OCI-LY7 (cell line): ENCODE measurements around the gene PHF12. TPM values are rescaled to one million over a fixed set of nuclear protein-coding genes. Genes with fewer than 3 reads are reported as not detected.

ENCODE experiments used
- BruUV-seq: library from RNA; stranded (reverse); fragments of 400-500 nt; replicated peaks from 2 replicates; lab custom pipeline; 2021; lab: Mats Ljungman, UMichigan
- CTCF ChIA-PET: fragments of 300-600 bp; sonication (Branson Sonifier 250); formaldehyde crosslinking; loops from one replicate; lab custom pipeline; 2022; ENCODE audit warnings: antibody characterized with exemption; ENCODE audit not compliant: unreplicated experiment; lab: Charles Lee
- POLR2A ChIA-PET: fragments of 300-600 bp; sonication (Branson Sonifier 250); formaldehyde crosslinking; loops from one replicate; lab custom pipeline; 2022; ENCODE audit warnings: antibody characterized with exemption; lab: Charles Lee
- DNase-seq: peaks from one replicate; pipeline ENCODE4 v3.0.0-alpha.2; 2015; ENCODE audit warnings: low spot score
- H2AFZ ChIP-seq: fragments of 200-600 bp; sonication (generic), shearing (Covaris generic); 2 replicates; pipeline ENCODE4 v1.6.1; 2014; ENCODE audit warnings: mild to moderate bottlenecking, antibody characterized with exemption, low read length, moderate library complexity
- H3K27ac ChIP-seq: fragments of 200-600 bp; sonication (generic); 2 replicates; pipeline ENCODE4 v1.5.1; 2014; ENCODE audit warnings: mixed run types, low read depth, mild to moderate bottlenecking, moderate library complexity, low read length, inconsistent platforms; ENCODE audit not compliant: poor library complexity, severe bottlenecking
- H3K36me3 ChIP-seq: fragments of 200-600 bp; sonication (generic); 2 replicates; pipeline ENCODE4 v1.6.1; 2014; ENCODE audit warnings: mild to moderate bottlenecking, antibody characterized with exemption, low read length, moderate library complexity, mixed read lengths; ENCODE audit not compliant: insufficient read depth
- H3K4me1 ChIP-seq: fragments of 200-600 bp; sonication (generic); 2 replicates; pipeline ENCODE4 v1.5.1; 2014; ENCODE audit warnings: mild to moderate bottlenecking, low read length; ENCODE audit not compliant: insufficient read depth, poor library complexity, severe bottlenecking
- H3K4me2 ChIP-seq: fragments of 200-600 bp; sonication (generic); 2 replicates; pipeline ENCODE4 v1.6.1; 2014; ENCODE audit warnings: mild to moderate bottlenecking, low read length
- H3K4me3 ChIP-seq: fragments of 200-600 bp; sonication (generic); 2 replicates; pipeline ENCODE4 v1.5.1; 2014; ENCODE audit warnings: mild to moderate bottlenecking, low read depth, low read length; ENCODE audit not compliant: poor library complexity, severe bottlenecking
- H3K79me2 ChIP-seq: fragments of 200-600 bp; sonication (generic); 2 replicates; pipeline ENCODE4 v1.6.1; 2016; ENCODE audit warnings: low read depth, mild to moderate bottlenecking, low read length, moderate library complexity, mixed read lengths; ENCODE audit not compliant: insufficient read depth
- H3K9me2 ChIP-seq: fragments of 200-600 bp; sonication (generic); 2 replicates; pipeline ENCODE4 v1.6.1; 2016; ENCODE audit warnings: mild to moderate bottlenecking, low read length, mixed read lengths; ENCODE audit not compliant: insufficient read depth
- H3K9me3 ChIP-seq: fragments of 200-600 bp; sonication (generic); 2 replicates; pipeline ENCODE4 v1.6.1; 2014; ENCODE audit warnings: mild to moderate bottlenecking, mixed run types, low read length, mixed read lengths
- H4K20me1 ChIP-seq: fragments of 200-600 bp; sonication (generic); 2 replicates; pipeline ENCODE4 v1.6.1; 2014; ENCODE audit warnings: mild to moderate bottlenecking, antibody characterized with exemption, low read length, moderate library complexity, mixed read lengths; ENCODE audit not compliant: insufficient read depth
- CTCF ChIP-seq: fragments of 200-600 bp; sonication (generic); conservative IDR thresholded peaks from 2 replicates; pipeline ENCODE4 v1.5.1; 2014; ENCODE audit warnings: mild to moderate bottlenecking, antibody characterized with exemption, low read length, moderate library complexity, mixed read lengths
- EZH2phosphoT487 ChIP-seq: fragments of 200-600 bp; sonication (generic); IDR thresholded peaks from 2 replicates; pipeline ENCODE4 v1.6.1; 2018; ENCODE audit warnings: low read depth, borderline replicate concordance, mild to moderate bottlenecking, mixed run types, antibody characterized with exemption, low read length, moderate library complexity, mixed read lengths
- intact Hi-C: fragments of 100-400 bp; cut with micrococcal nuclease; formaldehyde crosslinking; loops from one replicate; pipeline ENCODE4 v1.10.0; 2022; ENCODE audit not compliant: unreplicated experiment
- total RNA-seq, 2 experiments: library from RNA; depleted of rRNA in 1 of 2; stranded (reverse); fragments of >200 nt in 1 of 2; shearing (Covaris generic) in 1 of 2; gene quantifications; 2 replicates each; pipeline ENCODE4 v1.2.3, GENCODE V29; 2014 to 2022

PHF12 gene
- total RNA-seq, 2 experiments from 2014 or later, result 40.6 to 62.5 TPM

GRCh38 chr17:28974451-28974850 is 23.1 kb upstream of the PHF12 start:
- H4K20me1 ChIP-seq, result no peaks in the 10 kb centered on the region
- ChIA-PET POLR2A (interaction anchor here (0.9 kb wide), 1 partner anchor 9 kb away, joined by 4 read pairs; no protein-coding TSS in a partner anchor), CTCF (no interaction called here)
- TF ChIP-seq EZH2phosphoT487, result no peak
- TF ChIP-seq CTCF, result no peak
- no peak overlapping the region for H2AFZ ChIP-seq
- no TSS peak for BruUV-seq
- H3K4me2 ChIP-seq, result no peak overlapping the region
- no peaks in the 10 kb centered on the region for H3K9me2 ChIP-seq
- H3K9me3 ChIP-seq, result no peaks in the 10 kb centered on the region
- no peak overlapping the region for H3K27ac ChIP-seq
- intact Hi-C loops, result loop anchor here (5.0 kb wide), 1 partner anchor 83 kb away; no protein-coding TSS in a partner anchor
- no peaks in the 10 kb centered on the region for H3K79me2 ChIP-seq
- peaks cover 8% of the 10 kb centered on the region for H3K4me1 ChIP-seq
- H3K36me3 ChIP-seq, result no peaks in the 10 kb centered on the region
- H3K4me3 ChIP-seq, result no peak overlapping the region
- DNase-seq, result no peak

- POLR2A ChIA-PET, result interaction anchor here (0.9 kb wide), 1 partner anchor 10 kb away, joined by 4 read pairs; no protein-coding TSS in a partner anchor
- H3K27ac ChIP-seq, result no peak overlapping the region
- H3K36me3 ChIP-seq, result no peaks in the 10 kb centered on the region
- no peak overlapping the region for H3K4me3 ChIP-seq
- DNase-seq, result no peak
- BruUV-seq, result no TSS peak
- no peaks in the 10 kb centered on the region for H3K79me2 ChIP-seq
- TF ChIP-seq CTCF (no peak), EZH2phosphoT487 (no peak)
- no peaks in the 10 kb centered on the region for H4K20me1 ChIP-seq
- peaks cover 8% of the 10 kb centered on the region for H3K4me1 ChIP-seq
- H3K9me2 ChIP-seq, result no peaks in the 10 kb centered on the region
- CTCF ChIA-PET, result no interaction called here
- intact Hi-C loops, result loop anchor here (5.0 kb wide), 1 partner anchor 84 kb away; no protein-coding TSS in a partner anchor
- H2AFZ ChIP-seq, result no peak overlapping the region
- no peaks in the 10 kb centered on the region for H3K9me3 ChIP-seq
- no peak overlapping the region for H3K4me2 ChIP-seq
Measured at GRCh38 chr17:28973425-28973824, 22.1 kb upstream of the PHF12 start.

GRCh38 chr17:28972437-28972836 is 21.1 kb upstream of the PHF12 start:
- ChIA-PET CTCF (no interaction called here), POLR2A (interaction anchor here (0.6 to 0.8 kb wide), 2 partner anchors 165 to 626 kb away, joined by 3 to 4 read pairs; no protein-coding TSS in a partner anchor)
- BruUV-seq, result no TSS peak
- Histone ChIP-seq H3K4me1 (peaks cover 9% of the 10 kb centered on the region), H3K79me2 (no peaks in the 10 kb centered on the region), H2AFZ (no peak overlapping the region), H3K27ac (no peak overlapping the region), H3K36me3 (no peaks in the 10 kb centered on the region), H3K9me2 (no peaks in the 10 kb centered on the region), H4K20me1 (no peaks in the 10 kb centered on the region), H3K4me3 (no peak overlapping the region), H3K4me2 (no peak overlapping the region), H3K9me3 (no peaks in the 10 kb centered on the region)
- no peak for TF ChIP-seq CTCF
- TF ChIP-seq EZH2phosphoT487, result no peak
- DNase-seq, result no peak
- intact Hi-C loops, result loop anchor here (5.0 kb wide), 1 partner anchor 85 kb away; no protein-coding TSS in a partner anchor
